Measurements from ENCODE around the gene UBE2D2.
A peak's percentile ranks its signal among the peaks of the same experiment; 100 is the strongest.

The UBE2D2 gene

DNA sequence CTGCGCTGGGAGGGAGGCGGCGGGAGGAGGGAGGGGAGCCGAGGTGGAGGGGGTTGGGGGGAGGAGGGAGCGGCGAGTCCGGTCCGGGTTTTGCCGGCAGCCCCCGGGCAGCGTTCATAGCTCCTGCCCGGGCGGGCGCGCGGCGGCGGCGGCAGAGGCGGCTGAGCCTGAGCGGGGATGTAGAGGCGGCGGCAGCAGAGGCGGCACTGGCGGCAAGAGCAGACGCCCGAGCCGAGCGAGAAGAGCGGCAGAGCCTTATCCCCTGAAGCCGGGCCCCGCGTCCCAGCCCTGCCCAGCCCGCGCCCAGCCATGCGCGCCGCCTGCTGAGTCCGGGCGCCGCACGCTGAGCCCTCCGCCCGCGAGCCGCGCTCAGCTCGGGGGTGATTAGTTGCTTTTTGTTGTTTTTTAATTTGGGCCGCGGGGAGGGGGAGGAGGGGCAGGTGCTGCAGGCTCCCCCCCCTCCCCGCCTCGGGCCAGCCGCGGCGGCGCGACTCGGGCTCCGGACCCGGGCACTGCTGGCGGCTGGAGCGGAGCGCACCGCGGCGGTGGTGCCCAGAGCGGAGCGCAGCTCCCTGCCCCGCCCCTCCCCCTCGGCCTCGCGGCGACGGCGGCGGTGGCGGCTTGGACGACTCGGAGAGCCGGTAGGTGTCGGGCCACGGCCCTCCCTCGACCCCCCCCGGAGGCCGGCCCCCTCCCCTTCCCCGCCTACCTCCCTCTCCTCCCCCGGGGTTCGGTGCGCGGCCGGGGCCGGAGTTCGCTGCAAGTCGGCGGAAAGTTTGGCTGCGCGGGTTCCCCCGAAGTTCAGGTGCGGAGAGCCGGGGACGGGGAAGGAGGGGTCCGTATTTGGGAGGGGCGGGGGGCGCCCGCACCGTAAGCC is 87.3 kb downstream of the UBE2D2 start, which contains the start of gene CXXC5:
TSS of gene CXXC5 (plus strand) at position 145 of the 877 bp plus-strand sequence. CDS start 32,175 bp downstream, outside the sequence.
- TF ChIP-seq, protein P1, sequence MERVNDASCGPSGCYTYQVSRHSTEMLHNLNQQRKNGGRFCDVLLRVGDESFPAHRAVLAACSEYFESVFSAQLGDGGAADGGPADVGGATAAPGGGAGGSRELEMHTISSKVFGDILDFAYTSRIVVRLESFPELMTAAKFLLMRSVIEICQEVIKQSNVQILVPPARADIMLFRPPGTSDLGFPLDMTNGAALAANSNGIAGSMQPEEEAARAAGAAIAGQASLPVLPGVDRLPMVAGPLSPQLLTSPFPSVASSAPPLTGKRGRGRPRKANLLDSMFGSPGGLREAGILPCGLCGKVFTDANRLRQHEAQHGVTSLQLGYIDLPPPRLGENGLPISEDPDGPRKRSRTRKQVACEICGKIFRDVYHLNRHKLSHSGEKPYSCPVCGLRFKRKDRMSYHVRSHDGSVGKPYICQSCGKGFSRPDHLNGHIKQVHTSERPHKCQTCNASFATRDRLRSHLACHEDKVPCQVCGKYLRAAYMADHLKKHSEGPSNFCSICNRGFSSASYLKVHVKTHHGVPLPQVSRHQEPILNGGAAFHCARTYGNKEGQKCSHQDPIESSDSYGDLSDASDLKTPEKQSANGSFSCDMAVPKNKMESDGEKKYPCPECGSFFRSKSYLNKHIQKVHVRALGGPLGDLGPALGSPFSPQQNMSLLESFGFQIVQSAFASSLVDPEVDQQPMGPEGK (CRISPR knock-in tag; IDR thresholded peaks at IDR 0.05; ENCODE audit: borderline replicate concordance) = no peak
- TF ChIP-seq TOX (CRISPR knock-in tag; IDR thresholded peaks at IDR 0.05; ENCODE audit: borderline replicate concordance) (no peak), ESRRG (CRISPR knock-in tag; IDR thresholded peaks at IDR 0.05) (no peak)
- TF ChIP-seq, protein P2, sequence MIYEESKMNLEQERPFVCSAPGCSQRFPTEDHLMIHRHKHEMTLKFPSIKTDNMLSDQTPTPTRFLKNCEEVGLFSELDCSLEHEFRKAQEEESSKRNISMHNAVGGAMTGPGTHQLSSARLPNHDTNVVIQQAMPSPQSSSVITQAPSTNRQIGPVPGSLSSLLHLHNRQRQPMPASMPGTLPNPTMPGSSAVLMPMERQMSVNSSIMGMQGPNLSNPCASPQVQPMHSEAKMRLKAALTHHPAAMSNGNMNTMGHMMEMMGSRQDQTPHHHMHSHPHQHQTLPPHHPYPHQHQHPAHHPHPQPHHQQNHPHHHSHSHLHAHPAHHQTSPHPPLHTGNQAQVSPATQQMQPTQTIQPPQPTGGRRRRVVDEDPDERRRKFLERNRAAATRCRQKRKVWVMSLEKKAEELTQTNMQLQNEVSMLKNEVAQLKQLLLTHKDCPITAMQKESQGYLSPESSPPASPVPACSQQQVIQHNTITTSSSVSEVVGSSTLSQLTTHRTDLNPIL (CRISPR knock-in tag; IDR thresholded peaks at IDR 0.05; ENCODE audit: low read depth) = no peak
- peak; percentile 48 for ATAC-seq

DNA sequence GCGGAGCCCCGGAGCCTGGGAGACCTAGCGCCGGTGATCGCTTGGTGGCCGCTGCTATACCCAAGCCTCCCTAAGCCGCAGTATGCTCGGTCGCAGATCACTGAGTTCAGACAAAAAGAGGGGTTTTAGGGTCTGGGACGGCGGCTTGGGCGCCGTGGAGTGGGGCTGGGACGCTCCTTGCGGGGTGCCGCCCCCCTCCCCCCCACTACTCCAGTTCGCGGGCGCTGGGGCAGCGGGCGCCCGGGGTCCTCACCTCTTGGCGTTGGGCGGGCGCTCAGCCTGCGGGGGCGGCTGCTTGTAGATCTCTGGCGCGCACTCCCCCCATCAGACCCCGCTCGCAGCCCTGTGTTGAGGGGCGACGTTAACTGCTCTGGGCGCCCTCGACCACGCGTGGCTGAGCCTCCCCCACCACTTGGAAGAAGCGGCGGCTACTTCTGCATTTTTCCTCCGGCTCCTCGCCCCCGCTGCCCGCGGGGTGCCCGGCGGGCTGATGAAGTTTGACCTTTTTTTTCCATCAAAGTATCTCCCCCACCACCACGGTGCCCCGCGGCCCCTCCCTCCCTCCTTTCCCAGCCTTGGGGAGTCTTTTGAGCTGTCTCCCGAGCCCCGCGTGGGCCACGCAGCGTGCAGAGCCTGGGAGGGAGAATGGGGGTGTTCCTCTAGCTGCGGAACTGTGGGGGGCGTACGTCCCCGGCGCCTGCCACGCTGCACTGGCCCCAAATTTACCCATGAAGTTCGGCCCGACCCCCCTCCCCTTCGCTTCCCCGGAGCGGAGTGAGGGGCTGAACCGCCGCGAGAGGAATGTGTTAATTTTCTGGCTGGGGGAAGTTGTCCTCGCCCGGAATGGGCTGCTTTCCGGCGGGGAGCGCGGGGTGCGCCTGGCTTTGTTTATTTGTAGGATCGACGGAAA is 88.2 kb downstream of the UBE2D2 start:
- peak; percentile 4 for ATAC-seq
- TF ChIP-seq GLIS3 (CRISPR knock-in tag; IDR thresholded peaks at IDR 0.05) = no peak
- TF ChIP-seq ZC3H10 (CRISPR knock-in tag; IDR thresholded peaks at IDR 0.05) = no peak
- no peak for TF ChIP-seq PPARA (CRISPR knock-in tag; IDR thresholded peaks at IDR 0.05; ENCODE audit: borderline replicate concordance)
- TF ChIP-seq, protein P3, sequence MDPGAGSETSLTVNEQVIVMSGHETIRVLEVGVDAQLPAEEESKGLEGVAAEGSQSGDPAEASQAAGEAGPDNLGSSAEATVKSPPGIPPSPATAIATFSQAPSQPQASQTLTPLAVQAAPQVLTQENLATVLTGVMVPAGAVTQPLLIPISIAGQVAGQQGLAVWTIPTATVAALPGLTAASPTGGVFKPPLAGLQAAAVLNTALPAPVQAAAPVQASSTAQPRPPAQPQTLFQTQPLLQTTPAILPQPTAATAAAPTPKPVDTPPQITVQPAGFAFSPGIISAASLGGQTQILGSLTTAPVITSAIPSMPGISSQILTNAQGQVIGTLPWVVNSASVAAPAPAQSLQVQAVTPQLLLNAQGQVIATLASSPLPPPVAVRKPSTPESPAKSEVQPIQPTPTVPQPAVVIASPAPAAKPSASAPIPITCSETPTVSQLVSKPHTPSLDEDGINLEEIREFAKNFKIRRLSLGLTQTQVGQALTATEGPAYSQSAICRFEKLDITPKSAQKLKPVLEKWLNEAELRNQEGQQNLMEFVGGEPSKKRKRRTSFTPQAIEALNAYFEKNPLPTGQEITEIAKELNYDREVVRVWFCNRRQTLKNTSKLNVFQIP (CRISPR knock-in tag; IDR thresholded peaks at IDR 0.05; ENCODE audit: borderline replicate concordance, low read depth) = no peak
- no peak for TF ChIP-seq RARB (CRISPR knock-in tag; IDR thresholded peaks at IDR 0.05)
- TF ChIP-seq TOX (CRISPR knock-in tag; IDR thresholded peaks at IDR 0.05; ENCODE audit: borderline replicate concordance) = no peak
- TF ChIP-seq ISL1 (CRISPR knock-in tag; IDR thresholded peaks at IDR 0.05) = no peak
- no peak for TF ChIP-seq ZFP3 (CRISPR knock-in tag; IDR thresholded peaks at IDR 0.05)
- no peak for TF ChIP-seq CSDC2 (CRISPR knock-in tag; IDR thresholded peaks at IDR 0.05)
- TF ChIP-seq ZNF565 (CRISPR knock-in tag; conservative IDR thresholded peaks at IDR 0.05; ENCODE audit: low read depth) = no peak
- no peak for TF ChIP-seq OSR1 (CRISPR knock-in tag; IDR thresholded peaks at IDR 0.05)
- no peak for TF ChIP-seq ZNF70 (CRISPR knock-in tag; IDR thresholded peaks at IDR 0.05)
- no peak for TF ChIP-seq ZNF8 (CRISPR knock-in tag; IDR thresholded peaks at IDR 0.05)
- TF ChIP-seq ARNTL (CRISPR knock-in tag; IDR thresholded peaks at IDR 0.05; ENCODE audit: borderline replicate concordance, low read depth) = no peak

DNA sequence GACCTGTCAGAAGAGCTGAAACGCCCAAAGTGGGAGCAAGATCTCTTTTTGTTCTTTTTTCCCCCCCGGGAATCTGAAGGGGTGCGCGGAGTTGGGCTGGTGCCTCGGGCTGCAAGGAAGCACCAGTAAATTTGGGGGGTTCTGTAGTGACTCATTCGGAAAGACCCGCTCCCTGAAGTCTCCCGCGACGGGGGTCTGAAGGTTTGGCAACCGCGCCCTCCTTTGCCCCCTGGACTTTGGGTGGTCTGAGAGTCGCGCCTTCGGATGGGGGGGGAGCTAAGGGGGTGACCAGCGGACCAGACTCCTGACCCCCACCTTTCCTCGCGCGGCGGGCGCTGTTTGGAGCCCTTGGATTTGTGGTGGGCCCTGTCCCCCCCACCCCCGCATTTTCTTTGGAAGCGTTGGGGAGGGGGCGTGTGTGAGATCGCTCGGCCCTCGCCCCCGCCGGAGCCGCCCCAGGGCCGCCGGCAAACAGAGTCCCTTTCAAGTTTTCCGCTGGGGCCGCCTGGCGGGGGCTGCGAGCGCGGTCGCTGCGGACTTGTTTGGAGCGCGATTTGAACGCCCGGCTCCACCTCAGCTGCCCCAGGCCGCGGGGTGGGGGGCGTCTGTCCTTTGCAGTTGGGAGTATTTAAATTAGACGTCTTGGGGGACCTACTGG is 89.0 kb downstream of the UBE2D2 start:
- TF ChIP-seq SNAI2 (CRISPR knock-in tag; IDR thresholded peaks at IDR 0.05) (no peak), ESRRG (CRISPR knock-in tag; IDR thresholded peaks at IDR 0.05) (no peak)
- TF ChIP-seq, protein P1 (CRISPR knock-in tag; IDR thresholded peaks at IDR 0.05; ENCODE audit: borderline replicate concordance) = peak; percentile 53; the same call in 1 of the 2 replicates
- ATAC-seq = no peak

DNA sequence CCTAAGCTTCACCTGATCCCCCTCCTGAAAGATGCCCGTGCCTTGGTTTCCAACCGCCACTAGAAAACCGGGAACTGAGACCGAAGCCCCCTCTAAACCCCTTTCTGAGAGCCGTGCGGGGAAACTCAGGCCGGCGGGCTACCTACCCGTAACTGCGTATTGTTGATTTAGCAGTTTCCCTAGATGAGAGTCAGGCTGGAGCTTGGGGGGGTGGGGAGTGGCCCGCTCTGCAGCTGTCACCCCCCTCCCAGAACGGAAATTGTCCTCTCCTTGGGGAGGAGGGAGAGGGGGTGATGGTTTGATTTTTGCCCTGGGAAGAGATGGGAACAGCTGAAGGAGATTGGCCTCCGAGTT is 89.5 kb downstream of the UBE2D2 start:
- no peak for ATAC-seq
- no peak for TF ChIP-seq ESRRG (CRISPR knock-in tag; IDR thresholded peaks at IDR 0.05)
- TF ChIP-seq PPARA (CRISPR knock-in tag; IDR thresholded peaks at IDR 0.05; ENCODE audit: borderline replicate concordance) = no peak
- TF ChIP-seq, protein P3 (CRISPR knock-in tag; IDR thresholded peaks at IDR 0.05; ENCODE audit: borderline replicate concordance, low read depth) = no peak
- TF ChIP-seq, protein P1 (CRISPR knock-in tag; IDR thresholded peaks at IDR 0.05; ENCODE audit: borderline replicate concordance) = no peak
- TF ChIP-seq, protein P4, sequence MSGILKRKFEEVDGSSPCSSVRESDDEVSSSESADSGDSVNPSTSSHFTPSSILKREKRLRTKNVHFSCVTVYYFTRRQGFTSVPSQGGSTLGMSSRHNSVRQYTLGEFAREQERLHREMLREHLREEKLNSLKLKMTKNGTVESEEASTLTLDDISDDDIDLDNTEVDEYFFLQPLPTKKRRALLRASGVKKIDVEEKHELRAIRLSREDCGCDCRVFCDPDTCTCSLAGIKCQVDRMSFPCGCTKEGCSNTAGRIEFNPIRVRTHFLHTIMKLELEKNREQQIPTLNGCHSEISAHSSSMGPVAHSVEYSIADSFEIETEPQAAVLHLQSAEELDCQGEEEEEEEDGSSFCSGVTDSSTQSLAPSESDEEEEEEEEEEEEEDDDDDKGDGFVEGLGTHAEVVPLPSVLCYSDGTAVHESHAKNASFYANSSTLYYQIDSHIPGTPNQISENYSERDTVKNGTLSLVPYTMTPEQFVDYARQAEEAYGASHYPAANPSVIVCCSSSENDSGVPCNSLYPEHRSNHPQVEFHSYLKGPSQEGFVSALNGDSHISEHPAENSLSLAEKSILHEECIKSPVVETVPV (CRISPR knock-in tag; IDR thresholded peaks at IDR 0.05) = no peak
- no peak for TF ChIP-seq ZFP30 (CRISPR knock-in tag; IDR thresholded peaks at IDR 0.05)
- TF ChIP-seq ARNTL (CRISPR knock-in tag; IDR thresholded peaks at IDR 0.05; ENCODE audit: borderline replicate concordance, low read depth) = no peak
- TF ChIP-seq GLIS3 (CRISPR knock-in tag; IDR thresholded peaks at IDR 0.05) = no peak
- no peak for TF ChIP-seq ZNF8 (CRISPR knock-in tag; IDR thresholded peaks at IDR 0.05)
- no peak for TF ChIP-seq CSDC2 (CRISPR knock-in tag; IDR thresholded peaks at IDR 0.05)
- TF ChIP-seq ISL1 (CRISPR knock-in tag; IDR thresholded peaks at IDR 0.05) = no peak

Measured in SK-N-SH treated with all-trans-retinoic acid at 6 μM for 48 hours (cell line).